Smooth muscle cell (in vitro differentiated cells): ENCODE results near the gene KCNQ4. TPM values are rescaled to one million over a fixed set of nuclear protein-coding genes. Genes with fewer than 3 reads are reported as not detected.

Source experiments
- DNase-seq: peaks from one replicate; lab custom pipeline; 2025; ENCODE audit not compliant: unreplicated experiment; lab: John Stamatoyannopoulos, UW
- H2AFZ ChIP-seq: fragments of 200-600 bp; sonication (generic); 2 replicates; pipeline ENCODE4 v1.6.0; 2016; ENCODE audit warnings: antibody characterized with exemption, low read depth, mild to moderate bottlenecking
- H3F3A ChIP-seq: fragments of 200-600 bp; sonication (generic); 2 replicates; pipeline ENCODE4 v1.6.0; 2017; ENCODE audit warnings: antibody characterized with exemption, low read depth
- H3K27ac ChIP-seq: fragments of 200-600 bp; sonication (generic); 2 replicates; pipeline ENCODE4 v1.5.1; 2016; ENCODE audit warnings: low read depth, mild to moderate bottlenecking
- H3K27me3 ChIP-seq: fragments of 200-600 bp; sonication (generic); 2 replicates; pipeline ENCODE4 v1.6.1; 2016; ENCODE audit warnings: low read depth, mild to moderate bottlenecking
- H3K36me3 ChIP-seq: fragments of 200-600 bp; sonication (generic); 2 replicates; pipeline ENCODE4 v1.5.1; 2016; ENCODE audit warnings: low read depth
- H3K4me1 ChIP-seq: fragments of 200-600 bp; sonication (generic); 2 replicates; pipeline ENCODE4 v1.5.1; 2016; ENCODE audit warnings: low read depth
- H3K4me2 ChIP-seq: fragments of 200-600 bp; sonication (generic); 2 replicates; pipeline ENCODE4 v1.6.0; 2016; ENCODE audit warnings: mild to moderate bottlenecking
- H3K4me3 ChIP-seq: fragments of 200-600 bp; sonication (generic); 2 replicates; pipeline ENCODE4 v1.5.1; 2016; ENCODE audit warnings: mild to moderate bottlenecking
- H3K79me2 ChIP-seq: fragments of 200-600 bp; sonication (generic); 2 replicates; pipeline ENCODE4 v1.6.0; 2016; ENCODE audit warnings: low read depth, mild to moderate bottlenecking
- H3K9ac ChIP-seq: fragments of 200-600 bp; sonication (generic); 2 replicates; pipeline ENCODE4 v1.6.0; 2016; ENCODE audit warnings: low read depth
- H3K9me3 ChIP-seq: fragments of 200-600 bp; sonication (generic); replicated peaks from 2 replicates; pipeline ENCODE4 v1.5.1; 2016; ENCODE audit warnings: low read depth
- H4K20me1 ChIP-seq: fragments of 200-600 bp; sonication (generic); 2 replicates; pipeline ENCODE4 v1.6.0; 2016; ENCODE audit warnings: low read depth
- WGBS: methylation state at CpG from one replicate; pipeline ENCODE4 v1.1.7; 2016; ENCODE audit warnings: low lambda C conversion rate; 5-methylcytosine and 5-hydroxymethylcytosine counted together
- polyA plus RNA-seq: library from polyadenylated mRNA; unstranded; fragments of >200 nt; fragmentation: Nextera tagmentation; extraction: Ambion mirVana; gene quantifications from 2 replicates; pipeline ENCODE4 v1.2.1, GENCODE V29; 2016
- total RNA-seq: library from RNA; depleted of rRNA; stranded (reverse); fragments of >200 nt; gene quantifications from 2 replicates; pipeline ENCODE4 v1.2.3, GENCODE V29; 2014
- TF ChIP-seq, protein P1 (sequence below): fragments of 200-600 bp; sonication (generic); IDR thresholded peaks from 2 replicates; pipeline ENCODE4 v1.5.1; 2017; ENCODE audit warnings: borderline replicate concordance, mild to moderate bottlenecking, antibody characterized with exemption; ENCODE audit not compliant: insufficient read depth, poor library complexity, severe bottlenecking

The KCNQ4 gene
- total and polyA plus RNA-seq, 2 experiments from 2014 or later, result 0.06 TPM; not detected in 1

DNA sequence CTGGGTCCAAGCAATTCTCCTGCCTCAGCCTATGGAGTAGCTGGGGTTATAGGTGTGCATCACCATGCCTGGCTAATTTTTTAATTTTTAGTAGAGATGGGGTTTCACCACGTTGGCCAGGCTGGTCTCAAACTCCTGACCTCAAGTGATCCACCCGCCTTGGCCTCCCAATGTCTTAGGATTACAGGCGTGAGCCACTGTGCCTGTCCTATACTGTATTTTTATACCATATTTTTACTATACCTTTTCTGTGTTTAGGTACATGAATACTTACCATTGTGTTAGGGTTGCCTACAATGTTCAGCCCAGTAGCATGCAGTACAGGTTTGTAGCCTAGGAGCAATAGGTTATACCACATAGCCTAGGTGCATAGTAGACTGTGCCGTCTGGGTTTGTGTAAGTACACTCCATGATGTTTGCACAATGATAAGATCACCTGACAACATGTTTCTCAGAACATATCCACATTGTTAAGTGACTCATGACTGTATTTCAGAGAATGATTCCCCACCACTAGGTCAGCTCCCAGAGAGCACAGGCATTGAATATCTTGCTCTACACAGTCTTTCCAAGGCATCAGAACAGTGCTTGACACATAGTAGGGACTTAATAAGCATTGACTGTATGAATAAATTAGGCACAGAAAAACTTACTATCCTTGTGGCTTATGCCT is 84.6 kb downstream of the KCNQ4 start:
- no peak for DNase-seq

DNA sequence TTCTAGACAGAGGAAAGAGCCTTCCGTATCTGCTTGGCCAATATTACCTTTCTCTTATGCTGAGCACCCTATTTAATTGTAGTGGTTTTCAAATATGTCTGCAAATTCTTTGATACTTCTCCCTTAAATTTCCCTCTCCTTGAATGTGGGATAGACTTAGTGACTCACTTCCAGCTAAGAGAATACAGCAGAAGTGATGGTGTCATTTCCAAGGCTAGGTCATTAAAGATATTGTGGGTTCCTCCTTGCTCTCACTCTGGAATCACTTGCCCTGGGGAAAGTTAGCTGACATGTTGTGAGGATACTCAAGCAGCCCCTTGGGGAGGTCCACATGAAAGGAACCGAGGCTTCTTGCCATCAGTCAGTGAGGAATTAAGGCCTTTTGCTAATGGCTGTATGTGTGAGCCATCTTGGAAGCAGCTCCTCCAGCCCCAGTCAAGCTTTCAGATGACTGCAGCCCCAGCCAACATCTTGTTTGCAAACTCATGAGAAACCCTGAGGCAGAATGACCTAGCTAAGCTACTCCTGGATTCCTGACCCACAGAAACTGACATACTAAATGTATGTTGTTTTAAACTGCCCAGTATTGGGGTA is 86.6 kb downstream of the KCNQ4 start:
- Histone ChIP-seq H3F3A (no peaks in the 10 kb centered on the region), H3K36me3 (no peaks in the 10 kb centered on the region), H3K4me1 (no peaks in the 10 kb centered on the region), H2AFZ (no peak overlapping the region), H3K4me3 (no peak overlapping the region), H3K9me3 (no peaks in the 10 kb centered on the region), H3K27me3 (no peaks in the 10 kb centered on the region), H3K4me2 (no peak overlapping the region), H3K79me2 (no peaks in the 10 kb centered on the region), H4K20me1 (no peaks in the 10 kb centered on the region), H3K27ac (no peak overlapping the region), H3K9ac (no peak overlapping the region)
- WGBS, result 85% methylated on average over 2 of the region's 2 CpGs
- TF ChIP-seq, protein P1, sequence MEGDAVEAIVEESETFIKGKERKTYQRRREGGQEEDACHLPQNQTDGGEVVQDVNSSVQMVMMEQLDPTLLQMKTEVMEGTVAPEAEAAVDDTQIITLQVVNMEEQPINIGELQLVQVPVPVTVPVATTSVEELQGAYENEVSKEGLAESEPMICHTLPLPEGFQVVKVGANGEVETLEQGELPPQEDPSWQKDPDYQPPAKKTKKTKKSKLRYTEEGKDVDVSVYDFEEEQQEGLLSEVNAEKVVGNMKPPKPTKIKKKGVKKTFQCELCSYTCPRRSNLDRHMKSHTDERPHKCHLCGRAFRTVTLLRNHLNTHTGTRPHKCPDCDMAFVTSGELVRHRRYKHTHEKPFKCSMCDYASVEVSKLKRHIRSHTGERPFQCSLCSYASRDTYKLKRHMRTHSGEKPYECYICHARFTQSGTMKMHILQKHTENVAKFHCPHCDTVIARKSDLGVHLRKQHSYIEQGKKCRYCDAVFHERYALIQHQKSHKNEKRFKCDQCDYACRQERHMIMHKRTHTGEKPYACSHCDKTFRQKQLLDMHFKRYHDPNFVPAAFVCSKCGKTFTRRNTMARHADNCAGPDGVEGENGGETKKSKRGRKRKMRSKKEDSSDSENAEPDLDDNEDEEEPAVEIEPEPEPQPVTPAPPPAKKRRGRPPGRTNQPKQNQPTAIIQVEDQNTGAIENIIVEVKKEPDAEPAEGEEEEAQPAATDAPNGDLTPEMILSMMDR, result no peak
- no peak for DNase-seq

More for the DNA sequence above, 84.6 kb downstream of the KCNQ4 start:
- Histone ChIP-seq H3K9ac (no peak overlapping the region), H3K4me3 (no peak overlapping the region), H3K4me2 (no peak overlapping the region), H3K27me3 (no peaks in the 10 kb centered on the region), H3K36me3 (no peaks in the 10 kb centered on the region), H3K9me3 (no peaks in the 10 kb centered on the region), H3K27ac (no peak overlapping the region), H4K20me1 (no peaks in the 10 kb centered on the region), H2AFZ (no peak overlapping the region), H3K4me1 (no peaks in the 10 kb centered on the region), H3K79me2 (no peaks in the 10 kb centered on the region), H3F3A (no peaks in the 10 kb centered on the region)
- 78% methylated on average over 4 of the region's 4 CpGs for WGBS
- TF ChIP-seq, protein P1, result no peak

DNA sequence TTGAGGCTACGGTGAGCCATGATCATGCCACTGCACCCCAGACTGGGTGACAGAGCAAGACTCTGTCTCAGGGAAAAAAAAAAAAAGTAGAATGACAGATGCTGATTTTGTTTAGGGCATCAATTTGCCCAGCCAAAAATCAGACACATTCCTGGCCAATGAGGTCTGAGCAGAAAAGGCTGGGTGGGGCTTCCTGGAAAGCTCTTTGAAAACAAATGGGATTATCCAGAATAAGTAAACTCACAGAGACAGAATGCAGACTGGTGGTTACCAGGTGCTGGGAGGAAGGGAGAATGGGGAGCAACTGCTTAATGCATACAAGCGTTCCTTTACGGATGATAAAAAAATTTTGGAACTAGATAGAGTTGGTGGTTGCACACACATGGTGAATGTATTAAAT is 88.7 kb downstream of the KCNQ4 start:
- Histone ChIP-seq H2AFZ (no peak overlapping the region), H3K27ac (no peak overlapping the region), H3K36me3 (no peaks in the 10 kb centered on the region), H3K4me1 (no peaks in the 10 kb centered on the region), H3K4me3 (no peak overlapping the region), H3F3A (peaks cover under 1% of the 10 kb centered on the region), H3K9ac (no peak overlapping the region), H4K20me1 (no peaks in the 10 kb centered on the region), H3K4me2 (no peak overlapping the region), H3K27me3 (no peaks in the 10 kb centered on the region), H3K9me3 (no peaks in the 10 kb centered on the region), H3K79me2 (no peaks in the 10 kb centered on the region)
- DNase-seq, result no peak
- 95% methylated on average over 3 of the region's 3 CpGs for WGBS
- TF ChIP-seq, protein P1, result no peak
